GM23338 (cell line): Measurements from ENCODE around the gene KCTD18. TPM values are rescaled to one million over a fixed set of nuclear protein-coding genes. Genes with fewer than 3 reads are reported as not detected.

ENCODE experiments used
- ATAC-seq: fragments of 200-7000 bp; cut with Tn5 transposase; 3 replicates; pipeline ENCODE4 v1.9.1; 2020
- DNase-seq: peaks from one replicate; pipeline ENCODE4 v3.0.0-alpha.2; 2015; ENCODE audit warnings: low spot score
- H2AFZ ChIP-seq: fragments of 200-600 bp; sonication (generic); 2 replicates; pipeline ENCODE4 v1.8.0; 2016; ENCODE audit warnings: antibody characterized with exemption, mild to moderate bottlenecking, moderate library complexity
- H3F3A ChIP-seq: fragments of 200-600 bp; sonication (generic); replicated peaks from 2 replicates; pipeline ENCODE4 v1.8.0; 2017; ENCODE audit warnings: antibody characterized with exemption, mixed run types, low read depth
- H3K27ac ChIP-seq: fragments of 200-600 bp; sonication (generic); 2 replicates; pipeline ENCODE4 v1.6.1; 2016; ENCODE audit warnings: low read depth
- H3K27me3 ChIP-seq: fragments of 200-600 bp; sonication (generic); 2 replicates; pipeline ENCODE4 v1.8.0; 2016; ENCODE audit warnings: mild to moderate bottlenecking, mixed run types, moderate library complexity; ENCODE audit not compliant: insufficient read depth
- H3K36me3 ChIP-seq: fragments of 200-600 bp; sonication (generic); 2 replicates; pipeline ENCODE4 v1.8.0; 2016; ENCODE audit warnings: mild to moderate bottlenecking; ENCODE audit not compliant: insufficient read depth
- H3K4me1 ChIP-seq: fragments of 200-600 bp; sonication (generic); 2 replicates; pipeline ENCODE4 v1.8.0; 2016; ENCODE audit warnings: mild to moderate bottlenecking, moderate library complexity; ENCODE audit not compliant: insufficient read depth
- H3K4me2 ChIP-seq: fragments of 200-600 bp; sonication (generic); 2 replicates; pipeline ENCODE4 v1.7.1; 2017; ENCODE audit warnings: mixed run types
- H3K4me3 ChIP-seq: fragments of 200-600 bp; sonication (generic); 2 replicates; pipeline ENCODE4 v1.6.1; 2016; ENCODE audit warnings: mixed run types
- H3K79me2 ChIP-seq: fragments of 200-600 bp; sonication (generic); replicated peaks from 2 replicates; pipeline ENCODE4 v1.8.0; 2017; ENCODE audit warnings: mild to moderate bottlenecking; ENCODE audit not compliant: insufficient read depth
- H3K9me2 ChIP-seq: fragments of 200-600 bp; sonication (generic); 2 replicates; pipeline ENCODE4 v1.8.0; 2017; ENCODE audit not compliant: insufficient read depth
- H4K20me1 ChIP-seq: fragments of 200-600 bp; sonication (generic); replicated peaks from 2 replicates; pipeline ENCODE4 v1.8.0; 2017; ENCODE audit warnings: mild to moderate bottlenecking; ENCODE audit not compliant: insufficient read depth
- H3K27ac Mint-ChIP-seq: 2 replicates; pipeline ENCODE4 v1.8.0; 2020; ENCODE audit warnings: inconsistent platforms, mild to moderate bottlenecking, moderate library complexity, mixed read lengths
- H3K27me3 Mint-ChIP-seq: 3 replicates; pipeline ENCODE4 v1.8.0; 2022; ENCODE audit warnings: low read depth, mild to moderate bottlenecking, moderate library complexity, mixed read lengths, inconsistent platforms; ENCODE audit not compliant: insufficient read depth, poor library complexity
- H3K36me3 Mint-ChIP-seq: 3 replicates; pipeline ENCODE4 v1.8.0; 2021; ENCODE audit warnings: low read depth, mild to moderate bottlenecking, inconsistent platforms, moderate library complexity, mixed read lengths
- H3K4me1 Mint-ChIP-seq: 3 replicates; pipeline ENCODE4 v1.8.0; 2020; ENCODE audit warnings: mild to moderate bottlenecking, inconsistent platforms, mixed read lengths
- H3K4me3 Mint-ChIP-seq: 3 replicates; pipeline ENCODE4 v1.8.0; 2021; ENCODE audit warnings: moderate library complexity, mild to moderate bottlenecking, inconsistent platforms, mixed read lengths
- H3K9me3 Mint-ChIP-seq: 3 replicates; pipeline ENCODE4 v1.8.0; 2020; ENCODE audit warnings: moderate library complexity, mild to moderate bottlenecking, inconsistent platforms, mixed read lengths
- CREB1 ChIP-seq: fragments of 250-450 bp; sonication (Bioruptor Pico); IDR thresholded peaks from 2 replicates; pipeline ENCODE4 v1.5.0; 2020; ENCODE audit warnings: low read depth, mild to moderate bottlenecking, moderate library complexity
- EZH2 ChIP-seq: fragments of 200-600 bp; sonication (generic); IDR thresholded peaks from one replicate; pipeline ENCODE4 v1.8.0; 2017; ENCODE audit warnings: antibody characterized with exemption, mild to moderate bottlenecking, low read depth; ENCODE audit not compliant: unreplicated experiment
- EZH2phosphoT487 ChIP-seq: fragments of 200-600 bp; sonication (generic); IDR thresholded peaks from one replicate; pipeline ENCODE4 v1.8.1; 2018; ENCODE audit warnings: antibody characterized with exemption; ENCODE audit not compliant: unreplicated experiment
- JUNB ChIP-seq: IDR thresholded peaks from one replicate; pipeline ENCODE4 v1.6.1; 2016; ENCODE audit warnings: antibody characterized with exemption; ENCODE audit not compliant: unreplicated experiment
- NANOG ChIP-seq: IDR thresholded peaks from 2 replicates; pipeline ENCODE4 v1.6.1; 2016; ENCODE audit warnings: antibody characterized with exemption, borderline replicate concordance
- POLR2AphosphoS5 ChIP-seq: IDR thresholded peaks from 2 replicates; pipeline ENCODE4 v1.6.1; 2016; ENCODE audit warnings: antibody characterized with exemption, low read depth
- STAT1 ChIP-seq: IDR thresholded peaks from one replicate; pipeline ENCODE4 v1.6.1; 2016; ENCODE audit warnings: antibody characterized with exemption; ENCODE audit not compliant: unreplicated experiment
- ZNF114 ChIP-seq: fragments of 250-450 bp; sonication (Bioruptor Pico); IDR thresholded peaks from 2 replicates; pipeline ENCODE4 v1.5.0; 2020; ENCODE audit warnings: mild to moderate bottlenecking, moderate library complexity
- polyA plus RNA-seq: library from polyadenylated mRNA; unstranded; fragments of >200 nt; fragmentation: Nextera tagmentation; extraction: Ambion mirVana; gene quantifications from 2 replicates; pipeline ENCODE4 v1.2.1, GENCODE V29; 2016
- total RNA-seq: library from RNA; depleted of rRNA; stranded (reverse); fragments of >200 nt; shearing (Covaris generic); gene quantifications from 2 replicates; pipeline ENCODE4 v1.2.3, GENCODE V29; 2014
- TF ChIP-seq, protein P1 (sequence below): IDR thresholded peaks from one replicate; pipeline ENCODE4 v1.6.1; 2018; ENCODE audit warnings: antibody characterized with exemption; ENCODE audit not compliant: unreplicated experiment
- TF ChIP-seq, protein P2 (sequence below): IDR thresholded peaks from 2 replicates; pipeline ENCODE4 v1.6.1; 2016; ENCODE audit warnings: antibody characterized with exemption
- TF ChIP-seq, protein P3 (sequence below), 2 experiments: fragments of 200-600 bp in 1 of 2; sonication (generic) in 1 of 2; conservative IDR thresholded peaks; 2 replicates each; pipeline versions ENCODE4 v1.5.1 to v1.6.1; 2016 to 2017; ENCODE audit warnings: antibody characterized with exemption in 2 of 2, low read depth in 2 of 2, mild to moderate bottlenecking in 2 of 2, moderate library complexity in 1 of 2
- TF ChIP-seq, protein P4 (sequence below): fragments of 250-450 bp; sonication (Bioruptor Pico); IDR thresholded peaks from 2 replicates; pipeline ENCODE4 v1.5.0; 2020; ENCODE audit warnings: mild to moderate bottlenecking, moderate library complexity

KCTD18 gene
- total and polyA plus RNA-seq, 2 experiments from 2014 or later, result 3.3 to 4.7 TPM

- peaks cover 89% of the 10 kb centered on the region for H3K36me3 Mint-ChIP-seq
- peaks cover 9% of the 10 kb centered on the region for H3K27me3 Mint-ChIP-seq
- ATAC-seq, result no peak
- Histone ChIP-seq H3K9me2 (no peaks in the 10 kb centered on the region), H3K36me3 (peaks cover 41% of the 10 kb centered on the region), H2AFZ (no peak overlapping the region), H3K4me2 (no peak overlapping the region), H3K4me1 (no peaks in the 10 kb centered on the region), H3K27me3 (no peaks in the 10 kb centered on the region), H3F3A (no peaks in the 10 kb centered on the region), H3K79me2 (no peaks in the 10 kb centered on the region), H3K27ac (0 out of 2 replicates have a peak overlapping the region, but pooled peaks have one; percentile 50), H4K20me1 (no peaks in the 10 kb centered on the region), H3K4me3 (no peak overlapping the region)
- H3K4me3 Mint-ChIP-seq, result no peak overlapping the region
- H3K27ac Mint-ChIP-seq, result peak overlapping the region; percentile 72; the same call in 1 of the 2 replicates
- DNase-seq, result no peak
- TF ChIP-seq STAT1 (no peak), EZH2phosphoT487 (no peak), POLR2AphosphoS5 (no peak), ZNF114 (CRISPR knock-in tag) (no peak), EZH2 (no peak), CREB1 (CRISPR knock-in tag) (no peak), JUNB (no peak), NANOG (no peak)
- TF ChIP-seq, protein P1, sequence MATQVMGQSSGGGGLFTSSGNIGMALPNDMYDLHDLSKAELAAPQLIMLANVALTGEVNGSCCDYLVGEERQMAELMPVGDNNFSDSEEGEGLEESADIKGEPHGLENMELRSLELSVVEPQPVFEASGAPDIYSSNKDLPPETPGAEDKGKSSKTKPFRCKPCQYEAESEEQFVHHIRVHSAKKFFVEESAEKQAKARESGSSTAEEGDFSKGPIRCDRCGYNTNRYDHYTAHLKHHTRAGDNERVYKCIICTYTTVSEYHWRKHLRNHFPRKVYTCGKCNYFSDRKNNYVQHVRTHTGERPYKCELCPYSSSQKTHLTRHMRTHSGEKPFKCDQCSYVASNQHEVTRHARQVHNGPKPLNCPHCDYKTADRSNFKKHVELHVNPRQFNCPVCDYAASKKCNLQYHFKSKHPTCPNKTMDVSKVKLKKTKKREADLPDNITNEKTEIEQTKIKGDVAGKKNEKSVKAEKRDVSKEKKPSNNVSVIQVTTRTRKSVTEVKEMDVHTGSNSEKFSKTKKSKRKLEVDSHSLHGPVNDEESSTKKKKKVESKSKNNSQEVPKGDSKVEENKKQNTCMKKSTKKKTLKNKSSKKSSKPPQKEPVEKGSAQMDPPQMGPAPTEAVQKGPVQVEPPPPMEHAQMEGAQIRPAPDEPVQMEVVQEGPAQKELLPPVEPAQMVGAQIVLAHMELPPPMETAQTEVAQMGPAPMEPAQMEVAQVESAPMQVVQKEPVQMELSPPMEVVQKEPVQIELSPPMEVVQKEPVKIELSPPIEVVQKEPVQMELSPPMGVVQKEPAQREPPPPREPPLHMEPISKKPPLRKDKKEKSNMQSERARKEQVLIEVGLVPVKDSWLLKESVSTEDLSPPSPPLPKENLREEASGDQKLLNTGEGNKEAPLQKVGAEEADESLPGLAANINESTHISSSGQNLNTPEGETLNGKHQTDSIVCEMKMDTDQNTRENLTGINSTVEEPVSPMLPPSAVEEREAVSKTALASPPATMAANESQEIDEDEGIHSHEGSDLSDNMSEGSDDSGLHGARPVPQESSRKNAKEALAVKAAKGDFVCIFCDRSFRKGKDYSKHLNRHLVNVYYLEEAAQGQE, result no peak
- TF ChIP-seq, protein P2, sequence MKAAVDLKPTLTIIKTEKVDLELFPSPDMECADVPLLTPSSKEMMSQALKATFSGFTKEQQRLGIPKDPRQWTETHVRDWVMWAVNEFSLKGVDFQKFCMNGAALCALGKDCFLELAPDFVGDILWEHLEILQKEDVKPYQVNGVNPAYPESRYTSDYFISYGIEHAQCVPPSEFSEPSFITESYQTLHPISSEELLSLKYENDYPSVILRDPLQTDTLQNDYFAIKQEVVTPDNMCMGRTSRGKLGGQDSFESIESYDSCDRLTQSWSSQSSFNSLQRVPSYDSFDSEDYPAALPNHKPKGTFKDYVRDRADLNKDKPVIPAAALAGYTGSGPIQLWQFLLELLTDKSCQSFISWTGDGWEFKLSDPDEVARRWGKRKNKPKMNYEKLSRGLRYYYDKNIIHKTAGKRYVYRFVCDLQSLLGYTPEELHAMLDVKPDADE, result no peak
- TF ChIP-seq, protein P3, sequence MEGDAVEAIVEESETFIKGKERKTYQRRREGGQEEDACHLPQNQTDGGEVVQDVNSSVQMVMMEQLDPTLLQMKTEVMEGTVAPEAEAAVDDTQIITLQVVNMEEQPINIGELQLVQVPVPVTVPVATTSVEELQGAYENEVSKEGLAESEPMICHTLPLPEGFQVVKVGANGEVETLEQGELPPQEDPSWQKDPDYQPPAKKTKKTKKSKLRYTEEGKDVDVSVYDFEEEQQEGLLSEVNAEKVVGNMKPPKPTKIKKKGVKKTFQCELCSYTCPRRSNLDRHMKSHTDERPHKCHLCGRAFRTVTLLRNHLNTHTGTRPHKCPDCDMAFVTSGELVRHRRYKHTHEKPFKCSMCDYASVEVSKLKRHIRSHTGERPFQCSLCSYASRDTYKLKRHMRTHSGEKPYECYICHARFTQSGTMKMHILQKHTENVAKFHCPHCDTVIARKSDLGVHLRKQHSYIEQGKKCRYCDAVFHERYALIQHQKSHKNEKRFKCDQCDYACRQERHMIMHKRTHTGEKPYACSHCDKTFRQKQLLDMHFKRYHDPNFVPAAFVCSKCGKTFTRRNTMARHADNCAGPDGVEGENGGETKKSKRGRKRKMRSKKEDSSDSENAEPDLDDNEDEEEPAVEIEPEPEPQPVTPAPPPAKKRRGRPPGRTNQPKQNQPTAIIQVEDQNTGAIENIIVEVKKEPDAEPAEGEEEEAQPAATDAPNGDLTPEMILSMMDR (conservative IDR thresholded peaks at IDR 0.05; ENCODE audit: low read depth in 2 of 2), result no peak
- TF ChIP-seq, protein P4, sequence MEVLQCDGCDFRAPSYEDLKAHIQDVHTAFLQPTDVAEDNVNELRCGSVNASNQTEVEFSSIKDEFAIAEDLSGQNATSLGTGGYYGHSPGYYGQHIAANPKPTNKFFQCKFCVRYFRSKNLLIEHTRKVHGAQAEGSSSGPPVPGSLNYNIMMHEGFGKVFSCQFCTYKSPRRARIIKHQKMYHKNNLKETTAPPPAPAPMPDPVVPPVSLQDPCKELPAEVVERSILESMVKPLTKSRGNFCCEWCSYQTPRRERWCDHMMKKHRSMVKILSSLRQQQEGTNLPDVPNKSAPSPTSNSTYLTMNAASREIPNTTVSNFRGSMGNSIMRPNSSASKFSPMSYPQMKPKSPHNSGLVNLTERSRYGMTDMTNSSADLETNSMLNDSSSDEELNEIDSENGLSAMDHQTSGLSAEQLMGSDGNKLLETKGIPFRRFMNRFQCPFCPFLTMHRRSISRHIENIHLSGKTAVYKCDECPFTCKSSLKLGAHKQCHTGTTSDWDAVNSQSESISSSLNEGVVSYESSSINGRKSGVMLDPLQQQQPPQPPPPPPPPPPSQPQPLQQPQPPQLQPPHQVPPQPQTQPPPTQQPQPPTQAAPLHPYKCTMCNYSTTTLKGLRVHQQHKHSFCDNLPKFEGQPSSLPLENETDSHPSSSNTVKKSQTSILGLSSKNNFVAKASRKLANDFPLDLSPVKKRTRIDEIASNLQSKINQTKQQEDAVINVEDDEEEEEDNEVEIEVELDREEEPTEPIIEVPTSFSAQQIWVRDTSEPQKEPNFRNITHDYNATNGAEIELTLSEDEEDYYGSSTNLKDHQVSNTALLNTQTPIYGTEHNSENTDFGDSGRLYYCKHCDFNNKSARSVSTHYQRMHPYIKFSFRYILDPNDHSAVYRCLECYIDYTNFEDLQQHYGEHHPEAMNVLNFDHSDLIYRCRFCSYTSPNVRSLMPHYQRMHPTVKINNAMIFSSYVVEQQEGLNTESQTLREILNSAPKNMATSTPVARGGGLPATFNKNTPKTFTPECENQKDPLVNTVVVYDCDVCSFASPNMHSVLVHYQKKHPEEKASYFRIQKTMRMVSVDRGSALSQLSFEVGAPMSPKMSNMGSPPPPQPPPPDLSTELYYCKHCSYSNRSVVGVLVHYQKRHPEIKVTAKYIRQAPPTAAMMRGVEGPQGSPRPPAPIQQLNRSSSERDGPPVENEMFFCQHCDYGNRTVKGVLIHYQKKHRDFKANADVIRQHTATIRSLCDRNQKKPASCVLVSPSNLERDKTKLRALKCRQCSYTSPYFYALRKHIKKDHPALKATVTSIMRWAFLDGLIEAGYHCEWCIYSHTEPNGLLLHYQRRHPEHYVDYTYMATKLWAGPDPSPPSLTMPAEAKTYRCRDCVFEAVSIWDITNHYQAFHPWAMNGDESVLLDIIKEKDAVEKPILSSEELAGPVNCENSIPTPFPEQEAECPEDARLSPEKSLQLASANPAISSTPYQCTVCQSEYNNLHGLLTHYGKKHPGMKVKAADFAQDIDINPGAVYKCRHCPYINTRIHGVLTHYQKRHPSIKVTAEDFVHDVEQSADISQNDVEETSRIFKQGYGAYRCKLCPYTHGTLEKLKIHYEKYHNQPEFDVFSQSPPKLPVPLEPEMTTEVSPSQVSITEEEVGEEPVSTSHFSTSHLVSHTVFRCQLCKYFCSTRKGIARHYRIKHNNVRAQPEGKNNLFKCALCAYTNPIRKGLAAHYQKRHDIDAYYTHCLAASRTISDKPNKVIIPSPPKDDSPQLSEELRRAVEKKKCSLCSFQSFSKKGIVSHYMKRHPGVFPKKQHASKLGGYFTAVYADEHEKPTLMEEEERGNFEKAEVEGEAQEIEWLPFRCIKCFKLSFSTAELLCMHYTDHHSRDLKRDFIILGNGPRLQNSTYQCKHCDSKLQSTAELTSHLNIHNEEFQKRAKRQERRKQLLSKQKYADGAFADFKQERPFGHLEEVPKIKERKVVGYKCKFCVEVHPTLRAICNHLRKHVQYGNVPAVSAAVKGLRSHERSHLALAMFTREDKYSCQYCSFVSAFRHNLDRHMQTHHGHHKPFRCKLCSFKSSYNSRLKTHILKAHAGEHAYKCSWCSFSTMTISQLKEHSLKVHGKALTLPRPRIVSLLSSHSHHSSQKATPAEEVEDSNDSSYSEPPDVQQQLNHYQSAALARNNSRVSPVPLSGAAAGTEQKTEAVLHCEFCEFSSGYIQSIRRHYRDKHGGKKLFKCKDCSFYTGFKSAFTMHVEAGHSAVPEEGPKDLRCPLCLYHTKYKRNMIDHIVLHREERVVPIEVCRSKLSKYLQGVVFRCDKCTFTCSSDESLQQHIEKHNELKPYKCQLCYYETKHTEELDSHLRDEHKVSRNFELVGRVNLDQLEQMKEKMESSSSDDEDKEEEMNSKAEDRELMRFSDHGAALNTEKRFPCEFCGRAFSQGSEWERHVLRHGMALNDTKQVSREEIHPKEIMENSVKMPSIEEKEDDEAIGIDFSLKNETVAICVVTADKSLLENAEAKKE (CRISPR knock-in tag), result no peak
- H3K9me3 Mint-ChIP-seq, result no peaks in the 10 kb centered on the region
- peaks cover 10% of the 10 kb centered on the region for H3K4me1 Mint-ChIP-seq
Measured at GRCh38 chr2:200469708-200470211, 40.1 kb downstream of the KCTD18 start.
